Lower leg skin (tissue), 3 donors: ENCODE measurements around the gene MCCD1.

Experiments used
- CTCF ChIP-seq, 3 donors: fragments of 450-650 bp; IDR thresholded peaks; one replicate each; pipeline ENCODE4 v1.5.1; 2016; ENCODE audit warnings: antibody characterized with exemption in 3 of 3, mild to moderate bottlenecking in 3 of 3, moderate library complexity in 2 of 3
- POLR2A ChIP-seq, 2 donors: fragments of 450-650 bp; IDR thresholded peaks; one replicate each; pipeline ENCODE4 v1.6.1; 2016 to 2017; ENCODE audit warnings: antibody characterized with exemption in 2 of 2, mild to moderate bottlenecking in 1 of 2, moderate library complexity in 1 of 2

- TF ChIP-seq CTCF (IDR thresholded peaks at IDR 0.05) (no peak), POLR2A (IDR thresholded peaks at IDR 0.05) (no peak)
Observed at GRCh38 chr6:31525932-31526591, 2.7 kb upstream of the MCCD1 start.
